ENCODE data around the gene MAPK10.

MAPK10 gene

DNA sequence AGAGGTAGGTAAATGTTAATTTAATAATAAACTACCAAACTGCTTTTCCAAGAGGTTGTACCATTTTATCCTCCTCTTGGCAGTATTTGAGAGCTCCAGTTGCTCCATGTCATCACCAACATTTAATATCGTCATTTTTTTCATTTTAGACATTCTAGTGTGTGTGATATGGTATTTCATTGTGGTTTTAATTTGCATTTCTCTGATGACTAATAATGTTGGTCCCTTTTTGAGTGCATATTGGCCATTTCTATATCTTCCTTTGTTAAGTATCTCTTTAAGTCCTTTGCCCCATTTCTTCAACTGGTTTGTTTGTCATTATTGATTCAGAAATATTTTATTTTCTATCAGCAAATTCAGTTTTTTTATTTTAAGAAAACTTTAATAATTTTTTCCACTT is 88.8 kb downstream of the MAPK10 start:
- peak; percentile 13 for DNase-seq

- no peak for DNase-seq
Measured at GRCh38 chr4:86269354-86269753, 90.5 kb downstream of the MAPK10 start.

GRCh38 chr4:86264241-86264640 is 95.6 kb downstream of the MAPK10 start:
- DNase-seq, result no peak

GRCh38 chr4:86261636-86262035 is 98.2 kb downstream of the MAPK10 start:
- DNase-seq, result peak; percentile 28

DNA sequence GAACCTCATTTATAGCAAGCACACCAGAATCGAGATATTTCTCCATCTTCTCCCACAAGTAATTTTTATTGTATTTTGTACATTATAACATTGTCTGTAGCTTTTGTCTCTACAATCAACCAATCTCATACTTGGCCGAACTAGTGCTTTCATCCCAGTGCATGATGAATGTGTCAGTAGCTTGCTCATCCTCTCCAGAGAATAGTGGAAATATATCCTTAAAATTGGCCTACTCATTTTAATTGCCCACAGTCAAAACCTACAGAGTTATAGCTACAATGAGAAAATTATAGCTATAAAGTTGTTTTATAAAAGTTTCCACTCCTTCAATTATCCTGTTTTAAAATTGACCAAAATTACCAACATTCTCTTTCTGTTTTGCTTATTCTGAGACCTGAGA is 103.8 kb downstream of the MAPK10 start:
- peak; percentile 33 for DNase-seq

DNA sequence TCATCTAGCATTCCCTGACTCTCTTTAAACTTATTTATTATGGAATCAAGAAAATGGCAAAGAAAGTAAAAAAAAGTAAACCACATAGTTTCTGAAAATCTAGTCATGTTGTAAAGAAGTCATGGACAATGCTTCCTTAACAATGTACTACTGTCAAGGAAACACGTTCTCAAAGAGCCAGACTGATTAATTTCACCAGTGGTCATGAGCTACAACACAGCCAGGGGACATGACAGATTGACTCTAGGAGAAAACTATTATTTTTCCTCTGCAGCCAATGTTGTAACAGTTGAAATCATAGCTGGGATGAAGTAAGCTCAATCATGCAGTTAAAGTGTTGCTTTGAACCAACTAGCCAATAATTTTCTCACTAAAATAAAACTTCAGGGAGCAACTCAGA is 109.2 kb downstream of the MAPK10 start:
- no peak for DNase-seq

GRCh38 chr4:86250006-86250405 is 109.8 kb downstream of the MAPK10 start:
- no peak for DNase-seq

DNA sequence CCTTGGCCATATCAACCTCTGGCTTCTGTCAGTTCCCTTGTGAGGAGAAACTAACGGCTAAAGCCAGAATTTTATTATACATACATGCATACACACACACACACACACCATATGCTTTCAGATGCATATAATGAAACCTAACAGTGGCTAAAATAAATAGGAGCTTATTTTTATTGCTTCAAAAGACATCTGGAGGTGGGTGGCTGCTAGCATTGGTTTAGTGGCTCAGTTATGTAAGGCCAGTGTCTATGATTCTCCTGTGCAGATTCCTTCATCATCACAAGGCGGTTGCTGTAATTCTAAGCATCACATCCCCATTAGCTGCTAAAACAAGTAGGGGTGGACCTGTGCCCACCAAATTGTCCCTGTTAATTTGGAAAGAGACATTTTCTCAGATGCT is 110.8 kb downstream of the MAPK10 start:
- DNase-seq, result no peak

GRCh38 chr4:86247906-86248305 is 111.9 kb downstream of the MAPK10 start:
- DNase-seq, result peak; percentile 30

- no peak for DNase-seq
Measured at GRCh38 chr4:86247320-86247719, 112.5 kb downstream of the MAPK10 start.

GRCh38 chr4:86243750-86244149 is 116.1 kb downstream of the MAPK10 start:
- no peak for DNase-seq

DNA sequence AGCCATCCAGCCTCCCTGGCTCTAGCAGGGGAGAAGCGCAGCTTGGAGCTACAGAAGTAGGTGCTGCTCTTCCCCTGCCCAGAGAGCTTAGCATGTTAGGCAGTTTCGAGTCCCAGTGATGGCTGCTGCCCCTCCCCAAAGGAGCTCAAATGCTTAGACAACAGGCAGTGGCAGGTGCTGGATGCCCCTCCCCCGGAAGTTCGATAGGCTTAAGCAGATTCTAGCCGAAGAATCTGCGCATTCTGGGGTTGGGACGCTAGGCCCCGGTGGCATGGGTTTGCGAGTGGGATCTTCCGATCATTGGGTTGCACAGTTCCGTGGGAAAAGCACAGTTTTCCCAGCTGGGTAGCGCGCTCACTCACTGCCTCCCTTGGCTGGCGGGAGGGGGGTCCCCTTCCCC is 117.2 kb downstream of the MAPK10 start:
- DNase-seq, result no peak

GRCh38 chr4:86235549-86235948 is 124.3 kb downstream of the MAPK10 start:
- no peak for DNase-seq

DNA sequence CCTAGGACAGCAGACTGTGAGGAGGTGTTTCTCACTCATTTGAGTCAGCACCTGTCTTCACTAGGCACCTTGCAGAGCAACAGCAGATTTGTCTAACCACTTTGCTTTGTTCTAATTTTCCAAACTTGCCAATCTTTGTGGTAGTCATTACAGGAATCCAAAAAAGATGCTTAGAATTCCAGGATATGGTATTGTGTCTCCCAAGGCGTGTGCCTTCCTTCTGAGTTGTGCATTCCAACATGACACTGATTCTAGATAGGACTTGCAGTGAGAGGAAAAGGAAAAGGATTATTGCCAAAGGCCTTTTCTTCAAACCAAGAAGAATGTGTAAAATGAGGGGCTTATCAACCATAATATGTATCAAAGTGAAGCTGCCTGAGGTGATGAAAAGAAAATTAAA is 126.2 kb downstream of the MAPK10 start:
- DNase-seq, result peak; percentile 76

DNA sequence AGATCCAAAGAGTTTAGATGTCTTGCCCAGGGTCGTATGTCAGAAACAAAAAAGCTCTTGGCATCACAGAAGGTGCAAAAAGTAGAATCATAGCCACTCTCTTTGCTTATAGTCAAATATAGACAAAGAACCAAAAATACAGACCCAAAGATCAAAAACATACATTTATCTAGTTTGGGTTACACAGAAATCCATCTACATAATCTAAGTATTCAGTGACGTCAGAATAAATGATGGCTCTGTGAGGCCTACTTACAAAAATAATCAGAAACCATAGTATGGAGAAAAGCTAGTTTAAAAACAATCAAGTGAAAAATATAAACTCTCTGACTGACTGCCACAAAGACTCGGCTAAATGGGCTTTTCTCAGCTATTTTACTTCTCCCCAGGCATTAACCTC is 126.8 kb downstream of the MAPK10 start:
- no peak for DNase-seq

- peak; percentile 61 for DNase-seq
Measured at GRCh38 chr4:86223472-86223871, 136.4 kb downstream of the MAPK10 start.

DNA sequence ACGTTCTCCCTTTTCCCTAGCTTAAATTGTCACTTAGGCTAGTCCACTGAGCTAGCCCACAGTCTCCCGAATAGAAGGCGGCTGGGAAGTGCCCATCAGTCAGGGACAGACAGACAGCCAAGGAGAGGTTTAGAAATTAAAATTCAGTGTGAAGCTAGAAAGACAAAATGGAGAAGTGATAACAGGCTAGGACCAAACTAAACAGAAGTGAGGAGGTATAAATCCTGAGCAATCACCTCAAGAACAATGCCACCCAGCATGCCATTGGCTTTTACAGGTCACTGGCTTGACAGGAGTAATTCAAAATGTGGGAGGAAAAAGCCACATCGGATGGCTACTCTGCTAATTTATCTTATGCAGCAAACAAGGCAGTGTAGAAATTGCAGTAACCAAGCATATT is 138.9 kb downstream of the MAPK10 start:
- DNase-seq, result no peak

DNA sequence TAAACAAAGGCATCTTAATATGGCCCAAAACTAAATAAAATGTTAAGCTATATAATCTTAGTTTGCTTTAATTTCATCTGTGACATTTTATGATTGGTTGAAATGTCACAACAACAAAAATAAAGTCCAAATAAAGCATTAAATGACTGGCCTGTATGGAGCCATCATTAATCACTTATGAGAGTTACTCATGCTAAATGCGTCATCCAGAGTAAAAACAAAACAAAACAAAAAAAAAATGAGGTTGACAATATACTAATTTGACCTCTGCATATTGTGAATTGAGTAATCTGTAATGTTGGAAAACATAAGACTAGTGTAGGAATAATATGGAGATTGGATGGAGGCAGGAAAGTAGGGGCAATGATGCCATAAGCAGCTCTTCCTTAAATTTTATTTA is 139.7 kb downstream of the MAPK10 start:
- DNase-seq, result no peak

DNA sequence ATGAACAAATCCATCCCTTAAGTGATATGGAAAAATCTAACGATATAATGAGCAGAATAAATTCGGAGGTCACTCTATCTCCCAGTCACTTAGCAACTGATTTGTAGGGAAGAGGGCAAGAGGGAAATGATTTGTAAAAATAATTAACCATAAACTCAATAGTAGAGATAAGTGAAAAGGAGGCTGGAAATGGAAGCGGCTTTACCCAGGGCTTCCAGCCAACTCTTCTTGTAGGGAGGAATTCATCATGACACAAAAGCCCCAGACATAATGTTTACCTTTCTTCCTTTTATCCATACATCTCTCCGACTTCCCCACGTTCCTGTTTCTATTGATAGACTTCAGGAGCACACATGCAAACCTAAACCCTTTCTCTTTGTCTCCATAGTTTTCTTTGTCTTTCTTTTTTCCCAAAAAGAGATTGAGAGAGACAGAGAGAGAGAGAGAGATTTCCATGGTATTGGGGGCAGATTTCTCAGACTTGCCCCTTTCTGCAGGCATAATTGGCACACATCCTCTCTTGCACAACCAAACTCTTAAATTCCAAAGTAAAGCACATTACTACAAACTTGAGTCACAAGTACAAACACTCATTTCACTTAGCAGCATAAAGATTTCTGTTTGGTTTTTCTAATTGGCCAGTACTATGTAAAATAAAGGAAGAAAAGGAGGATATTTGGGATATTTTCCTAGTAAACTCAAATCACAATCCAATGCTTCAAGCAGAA is 140.9 kb downstream of the MAPK10 start:
- peak; percentile 44 for DNase-seq

DNA sequence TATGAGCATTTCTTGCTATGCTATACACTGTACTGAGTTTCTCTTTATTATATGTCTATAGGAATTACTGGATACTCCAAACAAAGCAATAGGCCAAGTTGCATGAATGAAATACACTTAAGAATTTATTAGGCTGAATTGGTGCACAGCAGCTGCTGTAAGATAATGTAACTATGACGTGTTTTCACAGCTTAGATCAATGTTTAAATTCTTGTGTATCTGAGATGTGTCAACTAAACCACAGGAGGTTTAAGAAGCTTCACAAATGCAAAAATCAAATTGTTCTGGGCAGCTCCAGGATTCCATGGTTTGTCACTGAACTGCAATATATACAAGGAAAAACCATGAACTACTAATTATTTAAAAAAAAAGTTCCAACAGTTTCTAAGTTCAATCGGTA is 156.7 kb downstream of the MAPK10 start:
- DNase-seq, result peak; percentile 39

DNA sequence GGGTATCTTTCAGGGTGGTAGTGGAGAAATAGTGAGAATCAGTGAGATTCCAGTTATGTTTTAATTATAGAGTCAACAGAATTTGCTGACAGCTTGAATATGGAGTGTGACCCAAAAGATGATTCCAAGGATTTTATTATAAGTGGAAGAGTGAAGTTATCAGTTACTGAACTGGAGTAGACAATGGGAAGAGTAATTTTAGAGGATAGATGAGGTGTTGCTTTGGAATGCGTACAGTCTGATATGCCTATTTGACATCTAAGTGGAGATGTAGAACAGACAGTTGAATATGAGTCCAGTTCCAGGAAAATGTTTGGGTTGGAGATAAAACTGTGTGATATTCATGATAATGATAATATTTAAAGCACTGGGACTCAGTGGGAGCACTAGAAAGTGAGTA is 174.2 kb downstream of the MAPK10 start:
- DNase-seq, result peak; percentile 17

DNA sequence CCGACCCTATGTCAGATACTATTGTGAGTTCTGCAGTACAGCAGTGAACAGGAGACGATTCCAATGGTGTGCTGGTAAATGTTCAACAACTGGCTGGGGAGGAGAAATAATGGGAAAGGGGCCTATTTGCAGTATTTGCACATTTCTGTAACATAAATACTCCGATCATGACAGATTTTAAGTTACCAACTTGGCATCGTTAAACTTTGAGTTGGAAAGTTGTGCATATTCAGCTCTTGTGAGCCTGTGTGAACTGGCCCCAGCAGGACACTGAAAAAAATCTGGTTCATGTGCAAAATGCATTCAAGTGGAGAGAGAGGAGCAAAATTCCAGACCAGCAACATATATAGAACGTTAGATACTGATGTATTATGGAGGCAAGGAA is 175.0 kb downstream of the MAPK10 start:
- no peak for DNase-seq

DNA sequence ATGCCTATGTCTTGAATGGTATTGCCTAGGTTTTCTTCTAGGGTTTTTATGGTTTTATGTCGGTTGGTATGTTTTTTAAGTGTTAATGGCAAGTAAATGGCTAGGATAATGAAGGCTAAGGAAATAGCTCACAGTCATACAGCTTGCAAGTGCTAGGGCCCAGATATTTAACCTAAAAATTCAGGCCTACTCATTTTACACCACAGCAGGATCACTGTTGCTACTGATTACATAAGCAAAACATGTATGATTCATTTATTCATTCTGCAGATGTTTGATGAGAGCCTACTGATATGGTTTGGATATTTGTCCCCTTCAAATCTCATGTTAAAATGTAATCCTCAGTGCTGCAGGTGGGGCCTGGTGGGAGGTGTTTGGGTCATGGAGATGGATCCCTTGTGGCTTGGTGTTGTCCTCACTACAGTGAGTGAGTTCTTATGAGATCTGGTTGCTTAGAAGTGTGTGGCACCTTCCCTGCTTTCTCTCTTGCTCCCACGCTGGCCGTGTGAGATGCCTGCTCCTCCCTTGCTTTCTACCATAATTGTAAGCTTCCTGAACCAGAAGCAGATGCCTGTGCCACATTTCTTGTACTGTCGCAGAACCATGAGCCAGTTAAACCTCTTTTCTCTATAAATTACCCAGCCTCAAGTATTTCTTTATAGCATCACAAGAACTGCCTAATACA is 175.5 kb downstream of the MAPK10 start:
- peak; percentile 45 for DNase-seq

GRCh38 chr4:86181585-86181984 is 178.3 kb downstream of the MAPK10 start:
- peak; percentile 12 for DNase-seq

DNA sequence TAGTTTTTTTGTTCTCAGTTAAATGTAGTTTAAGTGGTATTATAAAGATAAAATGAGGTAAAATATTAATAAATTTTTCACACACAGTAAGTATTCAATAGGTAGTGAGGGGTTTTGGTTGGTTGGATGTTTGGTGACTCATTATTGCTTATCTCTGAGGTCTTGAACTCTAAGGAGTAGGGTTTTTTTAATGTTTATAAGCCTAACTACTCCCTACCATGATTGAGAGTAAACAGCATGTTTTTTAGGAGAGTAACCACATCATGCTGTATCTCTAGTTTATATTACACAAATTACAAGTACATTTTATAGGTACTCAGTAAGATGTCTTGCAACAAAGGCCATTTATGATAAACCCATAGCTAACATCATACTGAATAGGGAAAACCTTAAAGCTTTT is 181.6 kb downstream of the MAPK10 start:
- DNase-seq, result no peak

Measured in fibroblast of upper back skin (primary cell).